ENCODE data around the gene DOCK10.

The DOCK10 gene

DNA sequence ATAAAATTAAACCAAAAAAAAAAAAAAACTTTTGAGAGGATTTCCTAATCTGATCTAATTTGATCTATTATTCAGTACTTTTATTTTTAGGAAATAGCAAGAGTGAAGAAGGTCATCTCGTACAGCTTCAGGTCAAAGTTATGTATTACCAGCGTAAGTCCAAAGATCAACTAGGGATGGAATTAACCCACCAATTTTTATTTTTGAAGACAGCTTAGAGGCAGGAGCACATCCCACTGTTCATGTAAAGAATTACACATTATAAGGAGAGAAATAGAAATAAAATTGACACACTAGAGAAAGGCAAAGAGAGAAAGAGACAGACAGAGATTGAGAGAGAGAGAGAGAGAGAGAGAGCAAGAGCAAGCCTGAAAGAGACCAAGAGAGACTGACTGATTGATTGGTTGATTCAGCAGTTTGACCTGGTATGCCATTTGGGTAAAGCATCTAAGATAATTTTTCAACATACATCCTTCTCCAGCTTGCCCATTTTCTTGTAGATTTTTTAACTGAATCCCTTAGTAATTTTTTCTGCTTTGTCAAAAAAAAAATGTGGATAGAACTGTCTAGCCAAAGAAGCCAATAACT lies 25.1 kb downstream of the DOCK10 start:
- no peak overlapping the region for H3K4me2 ChIP-seq (ENCODE audit: insufficient read depth, low read length)
- no peak overlapping the region for H3K4me3 ChIP-seq (ENCODE audit: low read depth in 1 of 2, low read length in 2 of 2)
- no peak overlapping the region for H3K9ac ChIP-seq (ENCODE audit: low read depth, low read length)
- DNase-seq: no peak
- peaks cover 49% of the 10 kb centered on the region for H3K79me2 ChIP-seq (ENCODE audit: insufficient read depth, low read length)
- H3K27me3 ChIP-seq (ENCODE audit: insufficient read depth, low read length, poor library complexity): no peaks in the 10 kb centered on the region
- no peak for ATAC-seq (ENCODE audit: insufficient read depth, low read depth)
- H3K36me3 ChIP-seq (ENCODE audit: insufficient read depth, low read length): no peaks in the 10 kb centered on the region
- TF ChIP-seq, protein P1, sequence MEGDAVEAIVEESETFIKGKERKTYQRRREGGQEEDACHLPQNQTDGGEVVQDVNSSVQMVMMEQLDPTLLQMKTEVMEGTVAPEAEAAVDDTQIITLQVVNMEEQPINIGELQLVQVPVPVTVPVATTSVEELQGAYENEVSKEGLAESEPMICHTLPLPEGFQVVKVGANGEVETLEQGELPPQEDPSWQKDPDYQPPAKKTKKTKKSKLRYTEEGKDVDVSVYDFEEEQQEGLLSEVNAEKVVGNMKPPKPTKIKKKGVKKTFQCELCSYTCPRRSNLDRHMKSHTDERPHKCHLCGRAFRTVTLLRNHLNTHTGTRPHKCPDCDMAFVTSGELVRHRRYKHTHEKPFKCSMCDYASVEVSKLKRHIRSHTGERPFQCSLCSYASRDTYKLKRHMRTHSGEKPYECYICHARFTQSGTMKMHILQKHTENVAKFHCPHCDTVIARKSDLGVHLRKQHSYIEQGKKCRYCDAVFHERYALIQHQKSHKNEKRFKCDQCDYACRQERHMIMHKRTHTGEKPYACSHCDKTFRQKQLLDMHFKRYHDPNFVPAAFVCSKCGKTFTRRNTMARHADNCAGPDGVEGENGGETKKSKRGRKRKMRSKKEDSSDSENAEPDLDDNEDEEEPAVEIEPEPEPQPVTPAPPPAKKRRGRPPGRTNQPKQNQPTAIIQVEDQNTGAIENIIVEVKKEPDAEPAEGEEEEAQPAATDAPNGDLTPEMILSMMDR (IDR thresholded peaks at IDR 0.05; ENCODE audit: borderline replicate concordance, extremely low read depth, low read length, poor library complexity, severe bottlenecking): no peak
- no peak for TF ChIP-seq EZH2 (IDR thresholded peaks at IDR 0.05; ENCODE audit: borderline replicate concordance, low read depth, low read length, severe bottlenecking)
- H2AFZ ChIP-seq (ENCODE audit: low read depth, low read length): no peak overlapping the region
- H3K9me3 ChIP-seq (ENCODE audit: insufficient read depth, low read length, severe bottlenecking): no peaks in the 10 kb centered on the region
- H3K4me1 ChIP-seq (ENCODE audit: insufficient read depth, low read length): peaks cover 7% of the 10 kb centered on the region
- H3K27ac ChIP-seq (ENCODE audit: low read length): no peak overlapping the region
- peaks cover 20% of the 10 kb centered on the region; the same call in 1 of the 2 replicates for H4K20me1 ChIP-seq (ENCODE audit: insufficient read depth, low read length)

DNA sequence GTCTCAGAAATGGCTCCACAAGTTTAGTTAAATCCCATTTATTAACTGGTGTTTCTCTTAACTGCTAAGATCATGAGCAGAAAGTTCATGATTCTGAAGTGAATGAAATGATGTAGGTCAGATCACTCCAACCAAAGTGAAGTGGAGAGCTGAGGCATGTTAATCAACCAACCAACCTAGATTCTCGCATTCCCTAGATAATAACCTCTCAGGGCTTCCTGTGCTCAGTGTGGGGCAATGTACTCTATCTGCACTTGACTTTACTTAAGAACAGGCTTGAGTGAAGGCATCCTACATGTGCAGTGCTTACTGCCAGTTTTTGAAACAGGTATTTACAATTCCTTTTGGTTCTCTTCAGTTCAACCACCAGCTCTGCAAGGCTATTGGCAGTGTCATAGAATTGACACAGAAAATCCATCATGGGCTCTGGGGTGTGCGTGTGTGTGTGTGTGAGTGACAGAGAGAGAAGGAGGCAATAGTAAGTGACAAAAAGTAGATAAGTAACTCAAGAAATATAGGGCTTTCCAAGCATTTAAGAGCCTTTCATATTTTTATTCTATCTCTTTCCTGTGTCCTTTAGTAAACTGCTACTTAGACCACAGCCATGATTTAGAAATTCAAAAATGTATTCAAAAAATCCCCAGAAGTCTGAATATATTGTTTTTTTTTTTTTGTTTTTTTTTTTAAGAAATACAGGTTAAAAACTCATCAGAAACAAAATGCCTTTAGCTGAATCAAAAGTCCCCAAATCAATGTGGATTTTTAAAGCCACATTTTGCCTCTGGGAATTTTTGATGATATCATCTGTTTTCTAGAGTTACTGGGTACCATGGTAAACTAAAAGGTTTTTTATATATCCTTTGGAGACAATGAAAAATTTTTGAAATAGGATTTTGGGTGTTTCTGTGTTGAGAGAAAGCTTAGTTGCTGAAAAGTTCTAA lies 28.6 kb downstream of the DOCK10 start:
- Histone ChIP-seq H3K27ac (ENCODE audit: low read length) (no peak overlapping the region), H3K4me3 (ENCODE audit: low read depth in 1 of 2, low read length in 2 of 2) (no peak overlapping the region), H2AFZ (ENCODE audit: low read depth, low read length) (no peak overlapping the region), H3K9ac (ENCODE audit: low read depth, low read length) (no peak overlapping the region), H3K36me3 (ENCODE audit: insufficient read depth, low read length) (no peaks in the 10 kb centered on the region), H3K27me3 (ENCODE audit: insufficient read depth, low read length, poor library complexity) (no peaks in the 10 kb centered on the region), H3K79me2 (ENCODE audit: insufficient read depth, low read length) (peaks cover 39% of the 10 kb centered on the region), H4K20me1 (ENCODE audit: insufficient read depth, low read length) (peaks cover 20% of the 10 kb centered on the region; the same call in 1 of the 2 replicates), H3K4me1 (ENCODE audit: insufficient read depth, low read length) (no peaks in the 10 kb centered on the region), H3K9me3 (ENCODE audit: insufficient read depth, low read length, severe bottlenecking) (no peaks in the 10 kb centered on the region), H3K4me2 (ENCODE audit: insufficient read depth, low read length) (no peak overlapping the region)
- ATAC-seq (ENCODE audit: insufficient read depth, low read depth) (no peak), DNase-seq (no peak)
- TF ChIP-seq EZH2 (IDR thresholded peaks at IDR 0.05; ENCODE audit: borderline replicate concordance, low read depth, low read length, severe bottlenecking): no peak
- TF ChIP-seq, protein P1 (IDR thresholded peaks at IDR 0.05; ENCODE audit: borderline replicate concordance, extremely low read depth, low read length, poor library complexity, severe bottlenecking): no peak

DNA sequence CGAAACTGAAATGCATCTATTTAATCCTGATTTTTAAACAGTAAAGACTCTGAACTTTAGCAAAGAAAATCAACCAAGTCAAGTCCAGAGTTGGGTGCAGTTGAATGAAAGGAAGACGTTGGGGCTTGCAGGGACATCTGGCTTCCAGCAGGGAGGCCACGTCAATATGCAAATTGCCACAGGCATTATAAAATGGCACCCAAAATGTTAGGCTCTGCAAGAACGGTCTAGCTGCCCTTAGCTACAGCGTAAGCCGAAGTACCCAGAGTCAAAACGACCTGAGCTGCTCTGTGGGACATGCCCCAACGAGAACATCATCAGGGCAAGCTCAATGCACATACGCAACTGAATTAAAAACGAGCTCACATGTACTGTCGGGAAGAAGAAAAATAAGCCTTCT lies 30.7 kb downstream of the DOCK10 start:
- Histone ChIP-seq H3K27ac (ENCODE audit: low read length) (no peak overlapping the region), H3K79me2 (ENCODE audit: insufficient read depth, low read length) (peaks cover 40% of the 10 kb centered on the region), H3K4me2 (ENCODE audit: insufficient read depth, low read length) (no peak overlapping the region), H3K9ac (ENCODE audit: low read depth, low read length) (no peak overlapping the region), H3K27me3 (ENCODE audit: insufficient read depth, low read length, poor library complexity) (no peaks in the 10 kb centered on the region), H4K20me1 (ENCODE audit: insufficient read depth, low read length) (peaks cover 21% of the 10 kb centered on the region; the same call in 1 of the 2 replicates), H2AFZ (ENCODE audit: low read depth, low read length) (no peak overlapping the region), H3K4me3 (ENCODE audit: low read depth in 1 of 2, low read length in 2 of 2) (no peak overlapping the region), H3K36me3 (ENCODE audit: insufficient read depth, low read length) (no peaks in the 10 kb centered on the region), H3K4me1 (ENCODE audit: insufficient read depth, low read length) (no peaks in the 10 kb centered on the region), H3K9me3 (ENCODE audit: insufficient read depth, low read length, severe bottlenecking) (no peaks in the 10 kb centered on the region)
- no peak for TF ChIP-seq EZH2 (IDR thresholded peaks at IDR 0.05; ENCODE audit: borderline replicate concordance, low read depth, low read length, severe bottlenecking)
- TF ChIP-seq, protein P1 (IDR thresholded peaks at IDR 0.05; ENCODE audit: borderline replicate concordance, extremely low read depth, low read length, poor library complexity, severe bottlenecking): no peak
- no peak for ATAC-seq (ENCODE audit: insufficient read depth, low read depth)
- DNase-seq: no peak

All from DND-41 (cell line).